WERI-Rb-1 (cell line): ENCODE data around the gene EHHADH.

Source experiments
- DNase-seq: peaks from one replicate; pipeline ENCODE4 v3.0.0-alpha.2; 2020
- H3K27ac ChIP-seq: fragments of 250-450 bp; sonication (Bioruptor Pico); 2 replicates; pipeline ENCODE4 v1.5.1; 2020; ENCODE audit warnings: mild to moderate bottlenecking, moderate library complexity
- H3K27me3 ChIP-seq: fragments of 250-450 bp; sonication (Bioruptor Pico); 2 replicates; pipeline ENCODE4 v1.5.1; 2021; ENCODE audit warnings: mild to moderate bottlenecking, low read depth, moderate library complexity; ENCODE audit not compliant: insufficient read depth, severe bottlenecking
- H3K36me3 ChIP-seq: fragments of 250-450 bp; sonication (Bioruptor Pico); 2 replicates; pipeline ENCODE4 v1.5.1; 2020; ENCODE audit warnings: mild to moderate bottlenecking, moderate library complexity
- H3K4me3 ChIP-seq: 2 replicates; pipeline ENCODE4 v1.5.1; 2011; ENCODE audit warnings: low read depth, mild to moderate bottlenecking, control low read depth, low read length
- H3K9me3 ChIP-seq: fragments of 250-450 bp; sonication (Bioruptor Pico); 2 replicates; pipeline ENCODE4 v1.5.1; 2021; ENCODE audit warnings: mild to moderate bottlenecking, moderate library complexity; ENCODE audit not compliant: severe bottlenecking
- CTCF ChIP-seq: IDR thresholded peaks from 2 replicates; pipeline ENCODE4 v1.5.1; 2011; ENCODE audit warnings: low read depth, mild to moderate bottlenecking, control low read depth, inconsistent platforms, low read length

Gene EHHADH

GRCh38 chr3:185164428-185165217 is 89.2 kb downstream of the EHHADH start:
- H3K9me3 ChIP-seq, result no peaks in the 10 kb centered on the region
- H3K27me3 ChIP-seq, result no peaks in the 10 kb centered on the region
- H3K36me3 ChIP-seq, result no peaks in the 10 kb centered on the region
- H3K4me3 ChIP-seq, result no peak overlapping the region
- TF ChIP-seq CTCF, result no peak
- DNase-seq, result peak; percentile 65
- H3K27ac ChIP-seq, result peak overlapping the region; percentile 49

- Histone ChIP-seq H3K27ac (no peak overlapping the region), H3K4me3 (no peak overlapping the region), H3K36me3 (no peaks in the 10 kb centered on the region), H3K9me3 (no peaks in the 10 kb centered on the region), H3K27me3 (no peaks in the 10 kb centered on the region)
- no peak for DNase-seq
- TF ChIP-seq CTCF, result no peak
Measured at GRCh38 chr3:185162634-185163033, 91.2 kb downstream of the EHHADH start.

- Histone ChIP-seq H3K27me3 (no peaks in the 10 kb centered on the region), H3K9me3 (no peaks in the 10 kb centered on the region), H3K36me3 (no peaks in the 10 kb centered on the region), H3K4me3 (no peak overlapping the region), H3K27ac (no peak overlapping the region)
- DNase-seq, result no peak
- TF ChIP-seq CTCF, result no peak
Measured at GRCh38 chr3:185161761-185162160, 92.1 kb downstream of the EHHADH start.

- H3K27me3 ChIP-seq, result no peaks in the 10 kb centered on the region
- H3K4me3 ChIP-seq, result no peak overlapping the region
- H3K36me3 ChIP-seq, result no peaks in the 10 kb centered on the region
- TF ChIP-seq CTCF, result no peak
- no peaks in the 10 kb centered on the region for H3K9me3 ChIP-seq
- H3K27ac ChIP-seq, result no peak overlapping the region
- DNase-seq, result no peak
Measured at GRCh38 chr3:185157347-185157746, 96.5 kb downstream of the EHHADH start.

GRCh38 chr3:185155678-185156077 is 98.2 kb downstream of the EHHADH start:
- DNase-seq, result no peak
- Histone ChIP-seq H3K9me3 (no peaks in the 10 kb centered on the region), H3K27ac (no peak overlapping the region), H3K27me3 (no peaks in the 10 kb centered on the region), H3K4me3 (no peak overlapping the region), H3K36me3 (no peaks in the 10 kb centered on the region)
- TF ChIP-seq CTCF, result no peak
